Nephron (organoid): Measurements from ENCODE around the gene R3HDM2.

ENCODE experiments used
- H3K27ac Mint-ChIP-seq, 3 experiments: 2 replicates each; pipeline ENCODE4 v1.8.0; 2020; ENCODE audit warnings: mixed read lengths in 3 of 3, mild to moderate bottlenecking in 2 of 3, moderate library complexity in 1 of 3
- H3K27me3 Mint-ChIP-seq: 2 replicates; pipeline ENCODE4 v1.8.0; 2021; ENCODE audit warnings: low read depth, mild to moderate bottlenecking, moderate library complexity, mixed read lengths
- H3K36me3 Mint-ChIP-seq: 2 replicates; pipeline ENCODE4 v1.8.0; 2020; ENCODE audit warnings: low read depth, mixed read lengths
- H3K4me1 Mint-ChIP-seq: 2 replicates; pipeline ENCODE4 v1.8.0; 2020; ENCODE audit warnings: mixed read lengths
- H3K4me3 Mint-ChIP-seq, 3 experiments: 2 replicates each; pipeline ENCODE4 v1.8.0; 2020; ENCODE audit warnings: mild to moderate bottlenecking in 3 of 3, mixed read lengths in 3 of 3, moderate library complexity in 2 of 3
- H3K9me3 Mint-ChIP-seq: 2 replicates; pipeline ENCODE4 v1.8.0; 2020; ENCODE audit warnings: mixed read lengths
- TF ChIP-seq, protein P1 (sequence below), 3 experiments: fragments of 200-600 bp; sonication (generic); IDR thresholded peaks; one replicate each; pipeline ENCODE4 v1.5.0; 2021; ENCODE audit warnings: antibody characterized with exemption in 3 of 3; ENCODE audit not compliant: unreplicated experiment in 3 of 3

Gene R3HDM2

DNA sequence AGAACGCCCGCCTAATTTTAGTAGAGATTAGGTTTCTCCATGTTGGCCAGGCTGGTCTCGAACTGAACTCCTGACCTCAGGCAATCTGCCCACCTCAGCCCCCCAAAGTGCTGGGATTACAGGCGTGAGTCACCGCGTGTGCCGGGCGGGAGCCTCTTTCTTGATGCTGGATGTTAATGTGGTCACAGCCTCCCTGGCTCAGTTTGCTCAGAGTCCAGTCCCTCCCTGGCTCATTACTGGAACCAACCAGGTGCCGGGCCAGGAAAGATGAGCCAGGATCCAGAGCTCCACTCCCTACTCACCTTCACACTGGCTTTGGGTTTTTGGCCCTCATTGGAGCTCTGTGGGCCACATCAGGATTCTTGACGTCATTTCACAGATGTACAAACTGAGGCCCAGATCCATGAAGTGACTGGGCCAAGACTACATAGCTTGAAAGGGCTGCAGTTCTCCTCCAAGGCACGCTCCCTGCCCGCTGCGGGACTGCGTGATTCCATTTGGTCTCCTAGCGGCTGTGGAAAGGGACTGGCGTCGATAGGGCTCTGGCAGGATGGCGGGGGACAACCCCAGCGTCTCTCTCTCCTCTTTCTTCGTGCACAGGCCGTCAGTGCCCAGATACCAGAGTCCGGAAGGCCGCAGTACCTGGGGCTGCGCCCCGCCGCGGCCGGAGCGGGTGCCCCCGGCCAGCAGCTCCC is 206.4 kb downstream of the R3HDM2 start:
- no peaks in the 10 kb centered on the region for H3K36me3 Mint-ChIP-seq
- peak overlapping the region in 1 of 3 experiments; percentile 47 for H3K4me3 Mint-ChIP-seq

DNA sequence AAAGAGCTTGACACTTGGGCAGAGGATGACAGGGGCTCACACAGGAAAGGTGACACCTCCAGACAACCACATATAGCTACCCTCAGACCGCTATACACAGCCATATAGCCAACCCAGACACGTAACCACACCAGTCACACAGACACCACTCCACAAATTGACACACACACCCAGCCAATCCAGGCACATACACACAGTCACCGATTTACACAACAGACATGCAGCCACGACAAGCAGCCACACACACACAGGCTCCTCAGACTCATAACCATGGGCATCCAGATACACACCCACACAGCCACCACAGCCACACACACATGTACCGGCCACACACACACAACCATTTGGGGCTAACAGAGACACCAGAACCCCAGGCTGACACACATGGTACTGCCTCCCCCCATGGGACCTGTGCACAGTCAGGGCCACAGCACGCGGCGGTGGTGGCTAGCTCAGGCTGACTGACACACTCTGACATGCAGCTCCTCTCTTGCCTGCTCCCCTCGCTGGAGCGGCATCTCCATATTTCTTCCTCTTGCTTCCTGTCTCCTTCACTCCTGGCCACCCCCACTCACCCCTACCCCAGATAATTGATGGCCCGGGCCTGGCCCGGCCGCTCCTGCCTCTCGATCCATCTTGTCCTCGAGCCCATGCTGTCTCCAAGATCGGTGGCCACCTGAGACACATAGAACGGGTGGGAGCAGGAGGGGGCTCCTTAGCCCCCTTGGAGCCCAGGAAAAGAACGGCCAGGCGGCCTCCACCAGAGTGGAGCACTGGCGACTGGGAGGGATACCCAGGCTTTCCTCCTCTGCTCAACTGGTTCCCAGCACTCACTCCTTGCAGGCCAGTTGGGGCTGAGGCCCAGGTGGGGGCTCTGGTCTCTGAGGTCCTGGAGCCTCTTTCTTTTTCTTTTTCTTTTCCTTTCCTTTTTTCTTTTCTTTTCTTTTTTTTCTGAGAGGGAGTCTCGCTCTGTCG is 207.4 kb downstream of the R3HDM2 start:
- no peaks in the 10 kb centered on the region for H3K36me3 Mint-ChIP-seq
- H3K27me3 Mint-ChIP-seq, result peaks cover 86% of the 10 kb centered on the region
- TF ChIP-seq, protein P1, sequence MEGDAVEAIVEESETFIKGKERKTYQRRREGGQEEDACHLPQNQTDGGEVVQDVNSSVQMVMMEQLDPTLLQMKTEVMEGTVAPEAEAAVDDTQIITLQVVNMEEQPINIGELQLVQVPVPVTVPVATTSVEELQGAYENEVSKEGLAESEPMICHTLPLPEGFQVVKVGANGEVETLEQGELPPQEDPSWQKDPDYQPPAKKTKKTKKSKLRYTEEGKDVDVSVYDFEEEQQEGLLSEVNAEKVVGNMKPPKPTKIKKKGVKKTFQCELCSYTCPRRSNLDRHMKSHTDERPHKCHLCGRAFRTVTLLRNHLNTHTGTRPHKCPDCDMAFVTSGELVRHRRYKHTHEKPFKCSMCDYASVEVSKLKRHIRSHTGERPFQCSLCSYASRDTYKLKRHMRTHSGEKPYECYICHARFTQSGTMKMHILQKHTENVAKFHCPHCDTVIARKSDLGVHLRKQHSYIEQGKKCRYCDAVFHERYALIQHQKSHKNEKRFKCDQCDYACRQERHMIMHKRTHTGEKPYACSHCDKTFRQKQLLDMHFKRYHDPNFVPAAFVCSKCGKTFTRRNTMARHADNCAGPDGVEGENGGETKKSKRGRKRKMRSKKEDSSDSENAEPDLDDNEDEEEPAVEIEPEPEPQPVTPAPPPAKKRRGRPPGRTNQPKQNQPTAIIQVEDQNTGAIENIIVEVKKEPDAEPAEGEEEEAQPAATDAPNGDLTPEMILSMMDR (IDR thresholded peaks at IDR 0.05; ENCODE audit: unreplicated experiment in 3 of 3), result no peak
- peak overlapping the region; percentile 15 to 47 (median 22) for H3K4me3 Mint-ChIP-seq
- H3K9me3 Mint-ChIP-seq, result no peaks in the 10 kb centered on the region
- H3K27ac Mint-ChIP-seq, result peak overlapping the region; percentile 1 to 21 (median 11)
- H3K4me1 Mint-ChIP-seq, result peaks cover 69% of the 10 kb centered on the region

More for the DNA sequence above, 206.4 kb downstream of the R3HDM2 start:
- TF ChIP-seq, protein P1 (IDR thresholded peaks at IDR 0.05; ENCODE audit: unreplicated experiment in 3 of 3), result no peak
- H3K27ac Mint-ChIP-seq, result no peak overlapping the region
- peaks cover 76% of the 10 kb centered on the region for H3K27me3 Mint-ChIP-seq
- peaks cover 67% of the 10 kb centered on the region for H3K4me1 Mint-ChIP-seq
- H3K9me3 Mint-ChIP-seq, result no peaks in the 10 kb centered on the region

DNA sequence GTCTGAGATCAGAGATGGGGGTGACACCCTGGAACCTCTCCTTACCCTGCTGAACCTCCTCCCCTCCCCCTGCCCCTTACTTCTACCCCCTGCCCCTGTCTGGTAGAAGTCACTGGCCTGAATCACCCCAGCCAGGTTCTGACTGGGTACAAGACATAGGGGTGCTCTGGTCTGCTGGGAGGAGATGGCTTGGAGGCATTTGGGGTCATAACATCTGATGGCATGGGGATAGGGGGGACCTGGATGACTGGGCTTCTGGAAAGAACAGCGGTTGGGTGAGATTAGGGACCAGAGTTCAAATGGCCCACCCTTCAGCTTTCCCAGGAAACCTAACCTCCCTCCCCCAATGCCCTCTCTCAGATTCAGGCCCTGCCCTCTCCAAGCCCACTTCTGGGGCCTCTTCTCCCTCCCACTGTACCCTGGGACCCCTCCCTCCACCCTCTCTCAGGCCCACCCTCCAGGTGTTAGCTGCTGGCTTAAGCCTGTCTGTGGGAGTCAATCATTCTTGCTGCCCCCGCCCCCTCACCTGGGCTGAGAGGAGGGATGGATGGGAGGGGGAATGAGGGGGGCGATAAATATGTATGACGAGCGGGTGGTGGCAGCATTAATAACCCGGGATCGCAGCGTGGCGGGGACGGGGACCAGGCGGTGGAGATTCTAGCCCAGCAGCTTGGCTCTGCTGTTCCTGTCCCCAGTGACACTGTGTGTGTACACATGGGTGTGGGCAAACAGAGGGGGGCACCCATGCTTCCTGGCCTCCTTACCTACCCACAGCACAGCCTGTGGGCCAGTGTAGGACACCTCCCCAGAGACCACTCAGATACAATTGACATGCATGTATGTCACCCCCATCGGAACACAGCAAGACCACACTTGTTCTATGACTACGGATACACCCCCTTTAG is 208.3 kb downstream of the R3HDM2 start:
- H3K36me3 Mint-ChIP-seq, result no peaks in the 10 kb centered on the region
- H3K27me3 Mint-ChIP-seq, result peaks cover 90% of the 10 kb centered on the region
- H3K27ac Mint-ChIP-seq, result peak overlapping the region in 2 of 3 experiments; percentile 11 to 21
- peaks cover 73% of the 10 kb centered on the region for H3K4me1 Mint-ChIP-seq
- no peaks in the 10 kb centered on the region for H3K9me3 Mint-ChIP-seq
- TF ChIP-seq, protein P1 (IDR thresholded peaks at IDR 0.05; ENCODE audit: unreplicated experiment in 3 of 3), result no peak
- peak overlapping the region in 2 of 3 experiments; percentile 4 to 22 for H3K4me3 Mint-ChIP-seq

DNA sequence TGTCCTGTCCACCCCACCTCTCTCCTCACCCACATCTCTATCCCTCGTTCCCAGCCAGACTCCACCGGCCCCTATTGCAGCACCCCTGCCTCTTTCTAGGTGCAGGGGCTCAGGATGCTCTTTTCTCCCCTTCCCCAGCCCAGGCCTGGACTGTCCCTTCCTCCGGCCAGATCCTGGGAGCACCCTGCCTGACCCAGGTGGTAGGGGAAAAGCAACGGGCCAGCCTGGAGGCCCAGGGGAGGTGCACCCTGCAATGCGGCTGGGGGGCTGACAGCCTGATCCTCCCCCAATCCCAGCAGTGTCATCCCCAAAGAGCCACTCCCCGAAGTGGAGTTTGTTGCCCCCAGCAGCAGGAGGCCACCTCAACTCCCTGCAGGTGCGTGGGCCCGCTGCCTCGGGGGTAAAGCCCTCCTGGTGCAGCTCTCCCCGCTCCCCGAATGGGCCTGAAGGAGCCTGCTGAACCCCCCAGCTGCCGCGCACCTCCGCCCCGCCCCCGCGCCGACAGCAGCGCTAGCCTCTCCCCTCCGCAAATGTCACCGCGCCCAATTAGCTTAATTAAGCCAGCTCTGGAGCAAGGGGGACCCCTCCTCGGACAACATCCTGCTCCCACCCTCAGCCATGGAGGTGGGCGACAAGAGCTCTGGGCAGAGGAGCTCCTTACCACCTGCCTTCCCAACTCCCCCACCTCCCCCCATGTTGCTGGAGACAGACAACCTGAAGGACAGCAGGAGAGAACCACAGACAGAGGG is 209.5 kb downstream of the R3HDM2 start:
- H3K36me3 Mint-ChIP-seq, result no peaks in the 10 kb centered on the region
- peaks cover 66% of the 10 kb centered on the region for H3K4me1 Mint-ChIP-seq
- H3K4me3 Mint-ChIP-seq, result peak overlapping the region; percentile 45 to 70 (median 67)
- H3K27ac Mint-ChIP-seq, result no peak overlapping the region
- H3K9me3 Mint-ChIP-seq, result no peaks in the 10 kb centered on the region
- TF ChIP-seq, protein P1 (IDR thresholded peaks at IDR 0.05; ENCODE audit: unreplicated experiment in 3 of 3), result no peak
- H3K27me3 Mint-ChIP-seq, result peaks cover 84% of the 10 kb centered on the region

DNA sequence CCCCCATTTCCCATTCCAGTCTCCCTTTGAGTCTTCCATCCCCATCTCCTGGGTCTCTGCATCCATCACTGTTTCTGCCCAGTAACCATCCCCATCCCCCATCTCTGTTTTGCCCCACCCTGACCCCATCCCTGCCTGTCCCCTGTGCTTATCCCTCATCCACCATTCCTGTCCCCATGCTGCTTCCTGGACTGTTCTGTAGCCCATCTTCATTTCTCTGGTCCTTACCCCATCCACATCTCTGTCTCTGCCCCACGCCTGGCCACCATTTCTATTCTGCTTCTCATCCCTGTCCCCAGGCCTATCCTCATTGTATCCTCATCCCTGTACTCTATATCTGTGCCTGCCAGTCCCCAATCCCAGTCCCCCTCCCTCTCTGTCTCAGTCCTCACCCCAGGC is 210.1 kb downstream of the R3HDM2 start:
- TF ChIP-seq, protein P1 (IDR thresholded peaks at IDR 0.05; ENCODE audit: unreplicated experiment in 3 of 3), result no peak
- Mint-ChIP-seq H3K27ac (no peak overlapping the region), H3K9me3 (no peaks in the 10 kb centered on the region), H3K4me3 (peak overlapping the region; percentile 45 to 70 (median 67)), H3K36me3 (no peaks in the 10 kb centered on the region), H3K27me3 (peaks cover 82% of the 10 kb centered on the region), H3K4me1 (peaks cover 63% of the 10 kb centered on the region)
